Activated naive CD4-positive, alpha-beta T cell treated with anti-CD3 and anti-CD28 coated beads, Interleukin-2, amount 10 ng/mL, durations not matched to agents 7 days and 5 days (primary cell): ENCODE measurements around the gene FBXO8.

Experiments
- CTCF ChIA-PET: fragments of 350-600 bp; sonication (Branson Sonifier 250); formaldehyde crosslinking; loops from one replicate; lab custom pipeline; 2021; ENCODE audit warnings: antibody characterized with exemption; lab: Charles Lee
- DNase-seq: peaks from one replicate; pipeline ENCODE4 v3.0.0-alpha.2; 2020
- H3K27ac Mint-ChIP-seq: one replicate; pipeline ENCODE4 v1.8.0; 2021; ENCODE audit warnings: mild to moderate bottlenecking, moderate library complexity, mixed read lengths
- H3K27me3 Mint-ChIP-seq: one replicate; pipeline ENCODE4 v1.8.0; 2021; ENCODE audit warnings: mild to moderate bottlenecking, mixed read lengths
- H3K36me3 Mint-ChIP-seq: one replicate; pipeline ENCODE4 v1.8.0; 2021; ENCODE audit warnings: mixed read lengths
- H3K4me1 Mint-ChIP-seq: one replicate; pipeline ENCODE4 v1.8.0; 2021; ENCODE audit warnings: mixed read lengths
- H3K4me3 Mint-ChIP-seq: one replicate; pipeline ENCODE4 v1.8.0; 2021; ENCODE audit warnings: mild to moderate bottlenecking, moderate library complexity, mixed read lengths
- H3K9me3 Mint-ChIP-seq: one replicate; pipeline ENCODE4 v1.8.0; 2021; ENCODE audit warnings: mixed read lengths

The FBXO8 gene

GRCh38 chr4:174198396-174198795 is 85.1 kb downstream of the FBXO8 start:
- Mint-ChIP-seq H3K9me3 (no peaks in the 10 kb centered on the region), H3K27ac (no peak overlapping the region), H3K4me3 (no peak overlapping the region), H3K36me3 (no peaks in the 10 kb centered on the region), H3K4me1 (no peaks in the 10 kb centered on the region), H3K27me3 (peaks cover 17% of the 10 kb centered on the region)
- DNase-seq = no peak
- CTCF ChIA-PET = no interaction called here

- Mint-ChIP-seq H3K4me1 (no peaks in the 10 kb centered on the region), H3K27ac (no peak overlapping the region), H3K27me3 (peaks cover 17% of the 10 kb centered on the region), H3K9me3 (no peaks in the 10 kb centered on the region), H3K4me3 (no peak overlapping the region), H3K36me3 (no peaks in the 10 kb centered on the region)
- CTCF ChIA-PET = no interaction called here
- DNase-seq = no peak
Measured at GRCh38 chr4:174193438-174194374, 89.8 kb downstream of the FBXO8 start.

- CTCF ChIA-PET = no interaction called here
- Mint-ChIP-seq H3K27ac (no peak overlapping the region), H3K36me3 (no peaks in the 10 kb centered on the region), H3K9me3 (no peaks in the 10 kb centered on the region), H3K4me3 (no peak overlapping the region), H3K4me1 (no peaks in the 10 kb centered on the region), H3K27me3 (peaks cover 17% of the 10 kb centered on the region)
- no peak for DNase-seq
Measured at GRCh38 chr4:174192943-174193342, 90.5 kb downstream of the FBXO8 start.

- Mint-ChIP-seq H3K4me3 (no peak overlapping the region), H3K4me1 (no peaks in the 10 kb centered on the region), H3K9me3 (no peaks in the 10 kb centered on the region), H3K36me3 (no peaks in the 10 kb centered on the region), H3K27me3 (peaks cover 13% of the 10 kb centered on the region), H3K27ac (no peak overlapping the region)
- DNase-seq = no peak
- CTCF ChIA-PET = no interaction called here
Measured at GRCh38 chr4:174190832-174191500, 92.5 kb downstream of the FBXO8 start.

- CTCF ChIA-PET = no interaction called here
- DNase-seq = no peak
- Mint-ChIP-seq H3K36me3 (no peaks in the 10 kb centered on the region), H3K4me3 (no peak overlapping the region), H3K9me3 (no peaks in the 10 kb centered on the region), H3K27ac (no peak overlapping the region), H3K27me3 (peaks cover 1% of the 10 kb centered on the region), H3K4me1 (no peaks in the 10 kb centered on the region)
Measured at GRCh38 chr4:174189392-174190015, 94.0 kb downstream of the FBXO8 start.
